Retinal pigment epithelial cell (primary cell): Measurements from ENCODE around the gene INPP5D.

Experiments used
- DNase-seq: peaks from one replicate; pipeline ENCODE4 v3.0.0-alpha.2; 2010; ENCODE audit warnings: low read depth
- H3K4me3 ChIP-seq: 2 replicates; pipeline ENCODE4 v1.5.1; 2011; ENCODE audit warnings: mild to moderate bottlenecking, low read length, control low read depth, moderate library complexity
- CTCF ChIP-seq: conservative IDR thresholded peaks from 2 replicates; pipeline ENCODE4 v1.5.1; 2011; ENCODE audit warnings: low read depth, low read length, control low read depth, inconsistent platforms

The INPP5D gene

GRCh38 chr2:233242231-233242927 is 182.2 kb downstream of the INPP5D start:
- H3K4me3 ChIP-seq, result no peak overlapping the region
- no peak for TF ChIP-seq CTCF
- no peak for DNase-seq

GRCh38 chr2:233243348-233243747 is 183.2 kb downstream of the INPP5D start:
- TF ChIP-seq CTCF, result no peak
- DNase-seq, result no peak
- no peak overlapping the region for H3K4me3 ChIP-seq

- no peak overlapping the region for H3K4me3 ChIP-seq
- TF ChIP-seq CTCF, result no peak
- no peak for DNase-seq
Measured at GRCh38 chr2:233244818-233245217, 184.7 kb downstream of the INPP5D start.

GRCh38 chr2:233245406-233245805 is 185.3 kb downstream of the INPP5D start:
- DNase-seq, result no peak
- no peak for TF ChIP-seq CTCF
- H3K4me3 ChIP-seq, result no peak overlapping the region

GRCh38 chr2:233247116-233247515 is 187.0 kb downstream of the INPP5D start:
- TF ChIP-seq CTCF, result no peak
- no peak overlapping the region for H3K4me3 ChIP-seq
- DNase-seq, result no peak

GRCh38 chr2:233247744-233248143 is 187.6 kb downstream of the INPP5D start:
- no peak overlapping the region for H3K4me3 ChIP-seq

More at GRCh38 chr2:233247744-233248143, 187.6 kb downstream of the INPP5D start:
- DNase-seq, result no peak
- no peak for TF ChIP-seq CTCF
